ENCODE measurements around the gene CSMD2. TPM values are rescaled to one million over a fixed set of nuclear protein-coding genes. Genes with fewer than 3 reads are reported as not detected.

Gene CSMD2
- total and polyA plus RNA-seq, 2 experiments from 2014 or later = 5.3 to 16.6 TPM

DNA sequence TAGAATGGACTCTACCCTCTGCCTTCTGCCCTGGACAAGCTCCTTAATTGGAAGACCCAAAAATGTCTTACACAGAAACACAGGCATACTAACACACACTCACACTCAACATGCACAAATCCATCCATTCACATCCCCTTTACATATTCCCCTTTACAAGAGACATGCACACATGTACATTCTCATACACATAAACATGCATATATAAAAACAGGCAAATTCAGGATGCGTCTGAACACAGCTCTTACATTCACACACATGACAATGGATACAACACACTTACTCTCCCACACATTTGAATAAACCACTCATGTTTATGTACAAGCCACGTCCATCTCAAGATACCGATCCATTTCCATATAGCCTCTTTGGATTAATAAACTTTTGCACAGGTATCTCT, 216.7 kb downstream of the CSMD2 start:
- H3K27me3 Mint-ChIP-seq (ENCODE audit: insufficient read depth, low read depth, poor library complexity) = peaks cover 3% of the 10 kb centered on the region
- no peaks in the 10 kb centered on the region for H4K20me1 ChIP-seq (replicated peaks; ENCODE audit: insufficient read depth)
- no peaks in the 10 kb centered on the region for H3K79me2 ChIP-seq (replicated peaks; ENCODE audit: insufficient read depth)
- H3K9me3 Mint-ChIP-seq = no peaks in the 10 kb centered on the region
- H3K36me3 Mint-ChIP-seq (ENCODE audit: low read depth) = no peaks in the 10 kb centered on the region
- no peak overlapping the region for H3K27ac Mint-ChIP-seq
- no peaks in the 10 kb centered on the region for H3K36me3 ChIP-seq (ENCODE audit: insufficient read depth)
- no peaks in the 10 kb centered on the region; the same call in 1 of the 2 replicates for H3K9me2 ChIP-seq (ENCODE audit: insufficient read depth)
- no peaks in the 10 kb centered on the region for H3F3A ChIP-seq (replicated peaks; ENCODE audit: low read depth)
- H2AFZ ChIP-seq = no peak overlapping the region
- DNase-seq (ENCODE audit: low spot score) = no peak
- no peak for ATAC-seq
- H3K4me3 ChIP-seq = no peak overlapping the region
- no peak for TF ChIP-seq STAT1 (IDR thresholded peaks at IDR 0.05; ENCODE audit: unreplicated experiment)
- TF ChIP-seq, protein P1, sequence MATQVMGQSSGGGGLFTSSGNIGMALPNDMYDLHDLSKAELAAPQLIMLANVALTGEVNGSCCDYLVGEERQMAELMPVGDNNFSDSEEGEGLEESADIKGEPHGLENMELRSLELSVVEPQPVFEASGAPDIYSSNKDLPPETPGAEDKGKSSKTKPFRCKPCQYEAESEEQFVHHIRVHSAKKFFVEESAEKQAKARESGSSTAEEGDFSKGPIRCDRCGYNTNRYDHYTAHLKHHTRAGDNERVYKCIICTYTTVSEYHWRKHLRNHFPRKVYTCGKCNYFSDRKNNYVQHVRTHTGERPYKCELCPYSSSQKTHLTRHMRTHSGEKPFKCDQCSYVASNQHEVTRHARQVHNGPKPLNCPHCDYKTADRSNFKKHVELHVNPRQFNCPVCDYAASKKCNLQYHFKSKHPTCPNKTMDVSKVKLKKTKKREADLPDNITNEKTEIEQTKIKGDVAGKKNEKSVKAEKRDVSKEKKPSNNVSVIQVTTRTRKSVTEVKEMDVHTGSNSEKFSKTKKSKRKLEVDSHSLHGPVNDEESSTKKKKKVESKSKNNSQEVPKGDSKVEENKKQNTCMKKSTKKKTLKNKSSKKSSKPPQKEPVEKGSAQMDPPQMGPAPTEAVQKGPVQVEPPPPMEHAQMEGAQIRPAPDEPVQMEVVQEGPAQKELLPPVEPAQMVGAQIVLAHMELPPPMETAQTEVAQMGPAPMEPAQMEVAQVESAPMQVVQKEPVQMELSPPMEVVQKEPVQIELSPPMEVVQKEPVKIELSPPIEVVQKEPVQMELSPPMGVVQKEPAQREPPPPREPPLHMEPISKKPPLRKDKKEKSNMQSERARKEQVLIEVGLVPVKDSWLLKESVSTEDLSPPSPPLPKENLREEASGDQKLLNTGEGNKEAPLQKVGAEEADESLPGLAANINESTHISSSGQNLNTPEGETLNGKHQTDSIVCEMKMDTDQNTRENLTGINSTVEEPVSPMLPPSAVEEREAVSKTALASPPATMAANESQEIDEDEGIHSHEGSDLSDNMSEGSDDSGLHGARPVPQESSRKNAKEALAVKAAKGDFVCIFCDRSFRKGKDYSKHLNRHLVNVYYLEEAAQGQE (IDR thresholded peaks at IDR 0.05; ENCODE audit: unreplicated experiment) = no peak
- H3K27ac ChIP-seq (ENCODE audit: low read depth) = no peak overlapping the region
- no peak overlapping the region for H3K4me3 Mint-ChIP-seq
- no peaks in the 10 kb centered on the region for H3K27me3 ChIP-seq (ENCODE audit: insufficient read depth)
- H3K4me1 ChIP-seq (ENCODE audit: insufficient read depth) = no peaks in the 10 kb centered on the region
- no peak overlapping the region for H3K4me2 ChIP-seq
- H3K4me1 Mint-ChIP-seq = no peaks in the 10 kb centered on the region

DNA sequence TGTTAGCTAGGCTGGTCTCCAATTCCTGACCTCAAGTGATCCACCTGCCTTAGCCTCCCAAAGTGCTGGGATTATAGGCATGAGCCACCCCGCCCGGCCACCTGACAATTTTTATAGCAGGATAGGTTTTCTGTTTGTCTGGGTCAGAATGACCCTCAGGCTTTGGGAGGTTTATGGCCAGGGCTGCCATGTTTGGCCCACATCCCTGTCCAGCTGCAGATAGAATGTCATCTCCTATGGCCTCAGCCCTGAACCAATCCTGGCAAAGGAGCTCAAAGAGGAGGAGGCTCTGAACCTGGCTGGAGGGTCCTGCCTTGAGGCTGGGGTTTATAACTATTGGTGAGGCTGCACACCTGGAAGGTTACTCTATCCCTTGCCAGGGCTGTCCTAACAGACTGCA, 218.2 kb downstream of the CSMD2 start:
- H3K9me3 Mint-ChIP-seq = no peaks in the 10 kb centered on the region
- TF ChIP-seq EZH2phosphoT487 (IDR thresholded peaks at IDR 0.05; ENCODE audit: unreplicated experiment) (no peak), ZNF114 (CRISPR knock-in tag; IDR thresholded peaks at IDR 0.05) (no peak), NANOG (IDR thresholded peaks at IDR 0.05; ENCODE audit: borderline replicate concordance) (no peak), STAT1 (IDR thresholded peaks at IDR 0.05; ENCODE audit: unreplicated experiment) (no peak), EZH2 (IDR thresholded peaks at IDR 0.05; ENCODE audit: low read depth, unreplicated experiment) (no peak), CREB1 (CRISPR knock-in tag; IDR thresholded peaks at IDR 0.05; ENCODE audit: low read depth) (no peak), POLR2AphosphoS5 (IDR thresholded peaks at IDR 0.05; ENCODE audit: low read depth) (no peak)
- TF ChIP-seq, protein P2, sequence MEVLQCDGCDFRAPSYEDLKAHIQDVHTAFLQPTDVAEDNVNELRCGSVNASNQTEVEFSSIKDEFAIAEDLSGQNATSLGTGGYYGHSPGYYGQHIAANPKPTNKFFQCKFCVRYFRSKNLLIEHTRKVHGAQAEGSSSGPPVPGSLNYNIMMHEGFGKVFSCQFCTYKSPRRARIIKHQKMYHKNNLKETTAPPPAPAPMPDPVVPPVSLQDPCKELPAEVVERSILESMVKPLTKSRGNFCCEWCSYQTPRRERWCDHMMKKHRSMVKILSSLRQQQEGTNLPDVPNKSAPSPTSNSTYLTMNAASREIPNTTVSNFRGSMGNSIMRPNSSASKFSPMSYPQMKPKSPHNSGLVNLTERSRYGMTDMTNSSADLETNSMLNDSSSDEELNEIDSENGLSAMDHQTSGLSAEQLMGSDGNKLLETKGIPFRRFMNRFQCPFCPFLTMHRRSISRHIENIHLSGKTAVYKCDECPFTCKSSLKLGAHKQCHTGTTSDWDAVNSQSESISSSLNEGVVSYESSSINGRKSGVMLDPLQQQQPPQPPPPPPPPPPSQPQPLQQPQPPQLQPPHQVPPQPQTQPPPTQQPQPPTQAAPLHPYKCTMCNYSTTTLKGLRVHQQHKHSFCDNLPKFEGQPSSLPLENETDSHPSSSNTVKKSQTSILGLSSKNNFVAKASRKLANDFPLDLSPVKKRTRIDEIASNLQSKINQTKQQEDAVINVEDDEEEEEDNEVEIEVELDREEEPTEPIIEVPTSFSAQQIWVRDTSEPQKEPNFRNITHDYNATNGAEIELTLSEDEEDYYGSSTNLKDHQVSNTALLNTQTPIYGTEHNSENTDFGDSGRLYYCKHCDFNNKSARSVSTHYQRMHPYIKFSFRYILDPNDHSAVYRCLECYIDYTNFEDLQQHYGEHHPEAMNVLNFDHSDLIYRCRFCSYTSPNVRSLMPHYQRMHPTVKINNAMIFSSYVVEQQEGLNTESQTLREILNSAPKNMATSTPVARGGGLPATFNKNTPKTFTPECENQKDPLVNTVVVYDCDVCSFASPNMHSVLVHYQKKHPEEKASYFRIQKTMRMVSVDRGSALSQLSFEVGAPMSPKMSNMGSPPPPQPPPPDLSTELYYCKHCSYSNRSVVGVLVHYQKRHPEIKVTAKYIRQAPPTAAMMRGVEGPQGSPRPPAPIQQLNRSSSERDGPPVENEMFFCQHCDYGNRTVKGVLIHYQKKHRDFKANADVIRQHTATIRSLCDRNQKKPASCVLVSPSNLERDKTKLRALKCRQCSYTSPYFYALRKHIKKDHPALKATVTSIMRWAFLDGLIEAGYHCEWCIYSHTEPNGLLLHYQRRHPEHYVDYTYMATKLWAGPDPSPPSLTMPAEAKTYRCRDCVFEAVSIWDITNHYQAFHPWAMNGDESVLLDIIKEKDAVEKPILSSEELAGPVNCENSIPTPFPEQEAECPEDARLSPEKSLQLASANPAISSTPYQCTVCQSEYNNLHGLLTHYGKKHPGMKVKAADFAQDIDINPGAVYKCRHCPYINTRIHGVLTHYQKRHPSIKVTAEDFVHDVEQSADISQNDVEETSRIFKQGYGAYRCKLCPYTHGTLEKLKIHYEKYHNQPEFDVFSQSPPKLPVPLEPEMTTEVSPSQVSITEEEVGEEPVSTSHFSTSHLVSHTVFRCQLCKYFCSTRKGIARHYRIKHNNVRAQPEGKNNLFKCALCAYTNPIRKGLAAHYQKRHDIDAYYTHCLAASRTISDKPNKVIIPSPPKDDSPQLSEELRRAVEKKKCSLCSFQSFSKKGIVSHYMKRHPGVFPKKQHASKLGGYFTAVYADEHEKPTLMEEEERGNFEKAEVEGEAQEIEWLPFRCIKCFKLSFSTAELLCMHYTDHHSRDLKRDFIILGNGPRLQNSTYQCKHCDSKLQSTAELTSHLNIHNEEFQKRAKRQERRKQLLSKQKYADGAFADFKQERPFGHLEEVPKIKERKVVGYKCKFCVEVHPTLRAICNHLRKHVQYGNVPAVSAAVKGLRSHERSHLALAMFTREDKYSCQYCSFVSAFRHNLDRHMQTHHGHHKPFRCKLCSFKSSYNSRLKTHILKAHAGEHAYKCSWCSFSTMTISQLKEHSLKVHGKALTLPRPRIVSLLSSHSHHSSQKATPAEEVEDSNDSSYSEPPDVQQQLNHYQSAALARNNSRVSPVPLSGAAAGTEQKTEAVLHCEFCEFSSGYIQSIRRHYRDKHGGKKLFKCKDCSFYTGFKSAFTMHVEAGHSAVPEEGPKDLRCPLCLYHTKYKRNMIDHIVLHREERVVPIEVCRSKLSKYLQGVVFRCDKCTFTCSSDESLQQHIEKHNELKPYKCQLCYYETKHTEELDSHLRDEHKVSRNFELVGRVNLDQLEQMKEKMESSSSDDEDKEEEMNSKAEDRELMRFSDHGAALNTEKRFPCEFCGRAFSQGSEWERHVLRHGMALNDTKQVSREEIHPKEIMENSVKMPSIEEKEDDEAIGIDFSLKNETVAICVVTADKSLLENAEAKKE (CRISPR knock-in tag; IDR thresholded peaks at IDR 0.05) = no peak
- TF ChIP-seq, protein P1 (IDR thresholded peaks at IDR 0.05; ENCODE audit: unreplicated experiment) = no peak

More for the DNA sequence above, 218.2 kb downstream of the CSMD2 start:
- H3K79me2 ChIP-seq (replicated peaks; ENCODE audit: insufficient read depth) = no peaks in the 10 kb centered on the region
- no peaks in the 10 kb centered on the region for H3K36me3 Mint-ChIP-seq (ENCODE audit: low read depth)
- no peak overlapping the region for H3K27ac Mint-ChIP-seq
- H3K27me3 ChIP-seq (ENCODE audit: insufficient read depth) = no peaks in the 10 kb centered on the region
- no peaks in the 10 kb centered on the region for H3K9me2 ChIP-seq (ENCODE audit: insufficient read depth)
- no peak overlapping the region for H3K27ac ChIP-seq (ENCODE audit: low read depth)
- no peaks in the 10 kb centered on the region for H3F3A ChIP-seq (replicated peaks; ENCODE audit: low read depth)
- peaks cover 3% of the 10 kb centered on the region for H3K27me3 Mint-ChIP-seq (ENCODE audit: insufficient read depth, low read depth, poor library complexity)
- ATAC-seq (no peak), DNase-seq (ENCODE audit: low spot score) (no peak)
- no peak overlapping the region for H2AFZ ChIP-seq
- H3K4me1 ChIP-seq (ENCODE audit: insufficient read depth) = no peaks in the 10 kb centered on the region
- no peaks in the 10 kb centered on the region for H3K4me1 Mint-ChIP-seq
- H3K4me2 ChIP-seq = no peak overlapping the region
- H3K4me3 Mint-ChIP-seq = no peak overlapping the region
- H3K36me3 ChIP-seq (ENCODE audit: insufficient read depth) = no peaks in the 10 kb centered on the region
- H3K4me3 ChIP-seq = no peak overlapping the region
- H4K20me1 ChIP-seq (replicated peaks; ENCODE audit: insufficient read depth) = no peaks in the 10 kb centered on the region
